HepG2 (cell line): ENCODE results near the gene CIB1.

Experiments
- MAFK ChIP-seq, 2 experiments: IDR thresholded peaks in 1 of 2; conservative IDR thresholded peaks in 1 of 2; 2 replicates each; pipeline ENCODE4 v1.6.1; 2011; ENCODE audit warnings: improper control_type of control experiment in 2 of 2, low read length in 2 of 2
- TF ChIP-seq, protein P1 (sequence below): sonication (generic); formaldehyde crosslinking; IDR thresholded peaks from 2 replicates; pipeline ENCODE4 v1.5.0; 2020; ENCODE audit warnings: mild to moderate bottlenecking, missing genetic modification reagents, moderate library complexity

DNA sequence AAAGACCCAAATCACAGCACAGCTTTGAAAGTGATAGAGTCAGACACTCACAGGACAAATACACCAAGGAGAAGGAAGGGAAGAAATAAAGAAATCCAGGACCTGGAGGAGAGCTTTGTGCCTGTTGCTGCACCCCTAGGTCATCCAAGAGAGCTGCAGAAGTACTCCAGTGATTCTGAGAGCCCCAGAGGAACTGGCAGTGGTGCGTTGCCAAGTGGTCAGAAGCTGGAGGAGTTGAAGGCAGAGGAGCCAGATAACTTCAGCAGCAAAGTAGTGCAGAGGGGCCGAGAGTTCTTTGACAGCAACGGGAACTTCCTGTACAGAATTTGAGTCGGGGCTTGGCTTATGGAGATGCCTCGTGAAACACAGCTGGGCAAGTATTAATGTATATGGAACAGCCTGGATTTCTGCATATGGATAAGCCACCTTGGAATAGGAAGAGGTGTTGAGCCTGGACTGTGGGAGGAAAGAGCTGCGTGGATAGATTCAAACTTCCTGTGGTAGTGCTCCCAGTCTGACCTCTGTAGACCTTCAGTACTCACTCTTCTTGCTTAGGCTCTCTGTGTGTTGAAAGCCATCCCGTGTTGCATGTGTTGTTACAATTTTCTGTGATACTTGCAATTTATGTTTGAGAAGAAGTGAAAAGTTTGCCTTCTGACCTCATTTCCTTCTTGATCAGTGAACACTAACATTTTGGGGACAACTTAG is 37.9 kb upstream of the CIB1 start:
- TF ChIP-seq MAFK (conservative IDR thresholded peaks at IDR 0.05 in 1 of 2, IDR thresholded peaks at IDR 0.05 in 1 of 2; ENCODE audit: low read length in 2 of 2): no peak
- TF ChIP-seq, protein P1, sequence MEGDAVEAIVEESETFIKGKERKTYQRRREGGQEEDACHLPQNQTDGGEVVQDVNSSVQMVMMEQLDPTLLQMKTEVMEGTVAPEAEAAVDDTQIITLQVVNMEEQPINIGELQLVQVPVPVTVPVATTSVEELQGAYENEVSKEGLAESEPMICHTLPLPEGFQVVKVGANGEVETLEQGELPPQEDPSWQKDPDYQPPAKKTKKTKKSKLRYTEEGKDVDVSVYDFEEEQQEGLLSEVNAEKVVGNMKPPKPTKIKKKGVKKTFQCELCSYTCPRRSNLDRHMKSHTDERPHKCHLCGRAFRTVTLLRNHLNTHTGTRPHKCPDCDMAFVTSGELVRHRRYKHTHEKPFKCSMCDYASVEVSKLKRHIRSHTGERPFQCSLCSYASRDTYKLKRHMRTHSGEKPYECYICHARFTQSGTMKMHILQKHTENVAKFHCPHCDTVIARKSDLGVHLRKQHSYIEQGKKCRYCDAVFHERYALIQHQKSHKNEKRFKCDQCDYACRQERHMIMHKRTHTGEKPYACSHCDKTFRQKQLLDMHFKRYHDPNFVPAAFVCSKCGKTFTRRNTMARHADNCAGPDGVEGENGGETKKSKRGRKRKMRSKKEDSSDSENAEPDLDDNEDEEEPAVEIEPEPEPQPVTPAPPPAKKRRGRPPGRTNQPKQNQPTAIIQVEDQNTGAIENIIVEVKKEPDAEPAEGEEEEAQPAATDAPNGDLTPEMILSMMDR (CRISPR knock-in tag): no peak
